Trophoblast cell (in vitro differentiated cells and primary cell): ENCODE measurements around the gene KRTAP1-1.
"Not testable (repeated sequence)": the region's sequence is repeated elsewhere in the genome, so short reads cannot be mapped to it uniquely, and the experiment has no call there.

Source experiments
- DNase-seq, 2 donors: peaks; one replicate each; pipeline ENCODE4 v3.0.0-alpha.2; 2016
- H2AFZ ChIP-seq: 2 replicates; pipeline ENCODE4 v1.6.1; 2013; ENCODE audit warnings: low read length, moderate library complexity, mild to moderate bottlenecking; ENCODE audit not compliant: insufficient read depth, poor library complexity
- H2AK5ac ChIP-seq: 2 replicates; pipeline ENCODE4 v1.6.1; 2013; ENCODE audit warnings: mild to moderate bottlenecking, low read length
- H2BK120ac ChIP-seq: 2 replicates; pipeline ENCODE4 v1.6.1; 2013; ENCODE audit warnings: low read length, mild to moderate bottlenecking, moderate library complexity; ENCODE audit not compliant: insufficient read depth, poor library complexity
- H2BK12ac ChIP-seq: 2 replicates; pipeline ENCODE4 v1.6.1; 2013; ENCODE audit warnings: mild to moderate bottlenecking, low read length, moderate library complexity
- H2BK5ac ChIP-seq: 2 replicates; pipeline ENCODE4 v1.6.1; 2013; ENCODE audit warnings: low read length, low read depth, moderate library complexity, mild to moderate bottlenecking; ENCODE audit not compliant: poor library complexity
- H3K14ac ChIP-seq: 2 replicates; pipeline ENCODE4 v1.6.1; 2013; ENCODE audit warnings: mild to moderate bottlenecking, low read length
- H3K18ac ChIP-seq: 2 replicates; pipeline ENCODE4 v1.6.1; 2013; ENCODE audit warnings: mild to moderate bottlenecking, low read length
- H3K23ac ChIP-seq: 2 replicates; pipeline ENCODE4 v1.6.1; 2013; ENCODE audit warnings: low read length
- H3K27ac ChIP-seq: 2 replicates; pipeline ENCODE4 v1.5.1; 2013; ENCODE audit warnings: low read depth, mild to moderate bottlenecking, inconsistent platforms, low read length, moderate library complexity
- H3K27me3 ChIP-seq: 2 replicates; pipeline ENCODE4 v1.6.1; 2013; ENCODE audit warnings: inconsistent platforms, mild to moderate bottlenecking, low read length, moderate library complexity; ENCODE audit not compliant: insufficient read depth
- H3K36me3 ChIP-seq, 2 experiments: 1 replicate in 1 of 2; 2 replicates in 1 of 2; pipeline ENCODE4 v1.6.1; 2013; ENCODE audit warnings: low read length in 2 of 2, mild to moderate bottlenecking in 2 of 2, moderate library complexity in 1 of 2; ENCODE audit not compliant: insufficient read depth in 2 of 2, control insufficient read depth in 1 of 2
- H3K4ac ChIP-seq: 2 replicates; pipeline ENCODE4 v1.6.1; 2013; ENCODE audit warnings: low read depth, mild to moderate bottlenecking, low read length, moderate library complexity
- H3K4me1 ChIP-seq, 2 experiments: 1 replicate in 1 of 2; 2 replicates in 1 of 2; pipeline ENCODE4 v1.6.1; 2013; ENCODE audit warnings: low read length in 2 of 2, mild to moderate bottlenecking in 2 of 2, moderate library complexity in 1 of 2; ENCODE audit not compliant: insufficient read depth in 2 of 2, control insufficient read depth in 1 of 2
- H3K4me2 ChIP-seq: 2 replicates; pipeline ENCODE4 v1.6.1; 2013; ENCODE audit warnings: inconsistent platforms, mild to moderate bottlenecking, low read length, moderate library complexity
- H3K4me3 ChIP-seq: 2 replicates; pipeline ENCODE4 v1.5.1; 2013; ENCODE audit warnings: mild to moderate bottlenecking, low read depth, low read length, inconsistent platforms
- H3K79me1 ChIP-seq: one replicate; pipeline ENCODE4 v1.6.1; 2013; ENCODE audit warnings: low read length
- H3K79me2 ChIP-seq: 2 replicates; pipeline ENCODE4 v1.6.1; 2013; ENCODE audit warnings: low read length, mild to moderate bottlenecking; ENCODE audit not compliant: control insufficient read depth, insufficient read depth, poor library complexity
- H3K9ac ChIP-seq: 2 replicates; pipeline ENCODE4 v1.6.1; 2013; ENCODE audit warnings: mild to moderate bottlenecking, low read length
- H3K9me3 ChIP-seq: 2 replicates; pipeline ENCODE4 v1.6.1; 2013; ENCODE audit warnings: low read depth, mild to moderate bottlenecking, control low read depth, inconsistent platforms, low read length; ENCODE audit not compliant: insufficient read depth
- H4K12ac ChIP-seq: 2 replicates; pipeline ENCODE4 v1.6.1; 2013; ENCODE audit warnings: low read depth, mild to moderate bottlenecking, low read length, moderate library complexity
- H4K8ac ChIP-seq: 2 replicates; pipeline ENCODE4 v1.6.1; 2013; ENCODE audit warnings: low read depth, mild to moderate bottlenecking, low read length, moderate library complexity
- H4K91ac ChIP-seq: one replicate; pipeline ENCODE4 v1.6.1; 2013; ENCODE audit warnings: low read depth, mild to moderate bottlenecking, low read length, moderate library complexity
- WGBS: extraction: QIAGEN DNeasy Blood & Tissue Kit; methylation state at CpG from one replicate; pipeline ENCODE4 v1.1.7; 2013; ENCODE audit warnings: missing lambda C conversion rate; ENCODE audit not compliant: insufficient read length, insufficient coverage; ENCODE audit errors: extremely low coverage; 5-methylcytosine and 5-hydroxymethylcytosine counted together

KRTAP1-1 gene

DNA sequence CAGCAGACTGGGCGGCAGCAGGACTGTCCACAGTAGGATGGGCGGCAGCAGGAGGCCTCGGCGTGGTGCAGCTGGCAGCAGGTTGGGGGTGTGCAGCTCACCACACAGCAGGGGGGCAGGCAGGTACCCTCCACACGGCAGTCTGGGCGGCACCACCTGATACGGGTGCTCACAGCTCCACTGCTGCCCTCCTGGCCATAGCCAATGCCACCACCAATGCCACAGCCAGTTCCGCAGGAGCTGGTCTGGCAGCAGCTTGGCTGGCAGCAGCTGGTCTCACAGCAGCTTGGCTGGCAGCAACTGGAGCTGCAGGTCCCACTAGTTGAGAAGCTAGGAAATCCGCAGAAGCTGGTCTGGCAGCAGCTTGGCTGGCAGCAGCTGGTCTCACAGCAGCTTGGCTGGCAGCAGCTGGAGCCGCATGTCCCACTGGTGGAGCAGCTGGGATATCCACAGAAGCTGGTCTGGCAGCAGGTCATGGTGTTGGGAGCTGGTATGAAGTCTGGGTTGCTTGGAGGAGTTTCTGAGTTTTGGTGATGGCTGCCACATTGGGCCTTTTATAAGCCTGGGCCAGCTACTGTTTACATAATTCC is 6.8 kb downstream of the KRTAP1-1 start, which contains the start of gene KRTAP1-3:
TSS of gene KRTAP1-3 (minus strand) at position 529 of the 590 bp plus-strand sequence. CDS start at position 476, 53 bp downstream.
- not testable (repeated sequence) for H3K9me3 ChIP-seq, H3K4me3 ChIP-seq, H3K23ac ChIP-seq, H3K36me3 ChIP-seq, H3K4ac ChIP-seq, H3K18ac ChIP-seq, H3K79me2 ChIP-seq, H2AK5ac ChIP-seq, H4K91ac ChIP-seq, H4K8ac ChIP-seq, H3K27ac ChIP-seq, H2AFZ ChIP-seq, H2BK12ac ChIP-seq, H3K27me3 ChIP-seq, H3K79me1 ChIP-seq, H2BK120ac ChIP-seq, H3K4me1 ChIP-seq, DNase-seq, H3K9ac ChIP-seq, H3K14ac ChIP-seq, H2BK5ac ChIP-seq, H4K12ac ChIP-seq, H3K4me2 ChIP-seq
- no CpG with 5 or more reads among the region's 10 CpGs for WGBS

- Histone ChIP-seq H3K18ac (no peak within 1 kb of the TSS), H3K27me3 (no peaks in the 10 kb centered on the region), H3K4me3 (no peak within 1 kb of the TSS), H4K91ac (no peak within 1 kb of the TSS), H3K9me3 (no peaks in the 10 kb centered on the region), H3K27ac (no peak within 1 kb of the TSS), H2AFZ (no peak within 1 kb of the TSS), H3K4me1 (no peaks in the 10 kb centered on the region), H3K79me2 (no peaks in the 10 kb centered on the region), H2BK5ac (no peak within 1 kb of the TSS), H3K23ac (no peak within 1 kb of the TSS), H3K79me1 (no peaks in the 10 kb centered on the region), H3K4me2 (no peak within 1 kb of the TSS), H2BK120ac (no peak within 1 kb of the TSS), H3K9ac (no peak within 1 kb of the TSS), H3K4ac (no peak within 1 kb of the TSS), H3K36me3 (no peaks in the 10 kb centered on the region), H2AK5ac (no peak within 1 kb of the TSS), H4K8ac (no peak within 1 kb of the TSS), H4K12ac (no peak within 1 kb of the TSS), H3K14ac (no peak within 1 kb of the TSS), H2BK12ac (no peak within 1 kb of the TSS)
- no CpG with 5 or more reads among the region's 12 CpGs for WGBS
- no peak for DNase-seq
Measured at GRCh38 chr17:41029633-41030245, 11.5 kb downstream of the KRTAP1-1 start, which contains the start of gene KRTAP1-4. Gene KRTAP1-4, minus strand, starts transcription at chr17:41030195. Its CDS starts 117 bp downstream, at chr17:41030078.

- H3K14ac ChIP-seq, result no peak within 1 kb of the TSS
- no peak within 1 kb of the TSS for H3K4ac ChIP-seq
- H4K8ac ChIP-seq, result no peak within 1 kb of the TSS
- WGBS, result no CpG with 5 or more reads among the region's 9 CpGs
- peak in 1 of 2 donors; percentile 31 for DNase-seq
- no peak within 1 kb of the TSS for H4K91ac ChIP-seq
- no peak within 1 kb of the TSS for H2BK12ac ChIP-seq
- no peak within 1 kb of the TSS for H2BK5ac ChIP-seq
- no peak within 1 kb of the TSS for H2BK120ac ChIP-seq
- no peaks in the 10 kb centered on the region for H3K9me3 ChIP-seq
- H3K4me3 ChIP-seq, result no peak within 1 kb of the TSS
- no peak within 1 kb of the TSS for H3K27ac ChIP-seq
- H3K79me2 ChIP-seq, result no peaks in the 10 kb centered on the region
- H3K4me2 ChIP-seq, result no peak within 1 kb of the TSS
- H4K12ac ChIP-seq, result no peak within 1 kb of the TSS
- H3K23ac ChIP-seq, result no peak within 1 kb of the TSS
- H3K4me1 ChIP-seq, result no peaks in the 10 kb centered on the region
- H3K79me1 ChIP-seq, result no peaks in the 10 kb centered on the region
- no peak within 1 kb of the TSS for H2AK5ac ChIP-seq
- H3K9ac ChIP-seq, result no peak within 1 kb of the TSS
- no peak within 1 kb of the TSS for H3K18ac ChIP-seq
- no peaks in the 10 kb centered on the region for H3K36me3 ChIP-seq
- H2AFZ ChIP-seq, result no peak within 1 kb of the TSS
- no peaks in the 10 kb centered on the region for H3K27me3 ChIP-seq
Measured at GRCh38 chr17:41026715-41027471, 14.4 kb downstream of the KRTAP1-1 start, which contains the start of gene KRTAP1-5. Gene KRTAP1-5, minus strand, starts transcription at chr17:41027208. Its CDS starts 53 bp downstream, at chr17:41027155.

DNA sequence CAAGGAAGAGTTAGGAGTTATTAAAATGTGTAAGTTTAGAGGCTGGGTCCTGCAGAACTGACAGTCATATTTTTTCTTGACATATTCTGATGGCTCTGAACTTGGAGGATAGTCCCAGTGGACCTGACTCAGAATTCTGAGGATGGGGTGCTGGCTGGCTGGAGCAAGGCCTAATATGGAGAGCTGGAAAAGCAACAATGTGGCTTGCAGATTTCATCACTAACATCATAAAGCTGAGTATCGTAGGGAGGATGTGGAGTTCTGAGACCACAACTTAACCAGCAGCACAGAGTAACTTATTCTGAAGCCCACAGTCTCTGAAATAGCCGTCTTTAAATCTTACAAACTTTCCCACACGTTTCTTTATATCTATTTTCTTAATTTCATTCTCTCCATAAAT is 16.6 kb downstream of the KRTAP1-1 start:
- Histone ChIP-seq H3K4me1 (no peaks in the 10 kb centered on the region), H3K9ac (no peak overlapping the region), H4K91ac (no peak overlapping the region), H3K14ac (no peak overlapping the region), H3K4me3 (no peak overlapping the region), H4K8ac (no peak overlapping the region), H2BK12ac (no peak overlapping the region), H2AFZ (no peak overlapping the region), H3K27ac (no peak overlapping the region), H3K9me3 (no peaks in the 10 kb centered on the region), H3K27me3 (no peaks in the 10 kb centered on the region), H3K4ac (no peak overlapping the region), H2BK120ac (no peak overlapping the region), H3K18ac (no peak overlapping the region), H3K79me1 (no peaks in the 10 kb centered on the region), H2AK5ac (no peak overlapping the region), H2BK5ac (no peak overlapping the region), H3K36me3 (no peaks in the 10 kb centered on the region), H4K12ac (no peak overlapping the region), H3K4me2 (no peak overlapping the region), H3K79me2 (no peaks in the 10 kb centered on the region), H3K23ac (no peak overlapping the region)
- 100% methylated on average over 2 of the region's 3 CpGs for WGBS
- no peak for DNase-seq
